ENCODE data around the gene ARHGEF38.

The ARHGEF38 gene, protein sequence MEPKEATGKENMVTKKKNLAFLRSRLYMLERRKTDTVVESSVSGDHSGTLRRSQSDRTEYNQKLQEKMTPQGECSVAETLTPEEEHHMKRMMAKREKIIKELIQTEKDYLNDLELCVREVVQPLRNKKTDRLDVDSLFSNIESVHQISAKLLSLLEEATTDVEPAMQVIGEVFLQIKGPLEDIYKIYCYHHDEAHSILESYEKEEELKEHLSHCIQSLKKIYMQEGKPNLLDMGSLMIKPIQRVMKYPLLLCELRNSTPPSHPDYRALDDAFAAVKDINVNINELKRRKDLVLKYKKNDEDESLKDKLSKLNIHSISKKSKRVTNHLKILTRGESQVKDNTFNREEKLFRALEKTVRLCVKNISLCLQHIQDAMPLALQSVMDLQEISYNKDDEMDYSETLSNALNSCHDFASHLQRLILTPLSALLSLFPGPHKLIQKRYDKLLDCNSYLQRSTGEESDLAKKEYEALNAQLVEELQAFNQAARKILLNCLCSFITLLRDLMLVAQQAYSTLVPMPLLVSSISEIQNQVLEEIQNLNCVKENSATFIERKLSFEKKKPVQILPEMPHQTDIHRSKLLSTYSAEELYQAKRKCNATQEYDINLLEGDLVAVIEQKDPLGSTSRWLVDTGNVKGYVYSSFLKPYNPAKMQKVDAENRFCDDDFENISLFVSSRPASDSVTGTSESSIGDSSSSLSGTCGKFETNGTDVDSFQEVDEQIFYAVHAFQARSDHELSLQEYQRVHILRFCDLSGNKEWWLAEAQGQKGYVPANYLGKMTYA

DNA sequence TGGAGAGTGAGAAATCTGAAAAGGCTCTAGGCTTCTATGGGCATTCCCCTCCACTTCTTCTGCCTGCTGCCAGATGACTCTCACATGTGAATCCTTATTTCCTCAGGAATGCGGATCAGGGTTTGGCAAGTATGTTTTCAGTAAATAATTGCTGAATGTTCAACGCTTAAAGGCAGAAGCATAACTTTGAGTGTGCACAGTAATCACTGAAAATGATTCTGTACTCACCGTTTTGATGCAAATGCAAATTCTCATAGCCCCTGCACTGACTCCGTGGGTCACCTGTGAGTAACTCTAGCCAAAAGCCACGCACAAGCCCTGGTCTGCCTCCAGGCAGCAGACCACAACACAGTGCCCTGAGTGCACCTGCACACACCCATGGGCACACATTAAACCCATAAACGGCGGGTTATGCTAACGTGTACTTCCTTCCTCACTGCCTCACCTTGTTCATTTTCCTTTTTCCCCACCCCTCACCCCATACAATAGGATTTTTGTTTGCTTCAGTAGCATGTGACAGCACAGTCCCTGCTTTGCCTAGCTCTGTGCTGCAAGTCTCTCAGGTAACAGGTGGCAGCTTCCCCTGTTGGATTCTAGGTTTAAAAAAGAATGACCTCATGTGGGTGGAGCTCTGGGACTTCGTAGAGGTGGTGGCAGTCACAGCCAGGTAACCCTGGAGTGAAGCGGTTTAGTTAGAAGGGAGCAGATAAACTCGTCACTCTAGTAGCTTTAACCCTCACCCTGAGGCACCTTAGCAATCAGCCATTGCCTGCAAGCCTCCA lies at the start of gene ARHGEF38:
ARHGEF38 (plus strand) TSS at position 656 of the 782 bp plus-strand sequence. CDS start 146 bp downstream, outside the sequence.
- in situ Hi-C loops (cut with HindIII; ENCODE audit: low sequenced_read_pairs), result no loop called here

- in situ Hi-C loops (cut with HindIII; ENCODE audit: low sequenced_read_pairs), result no loop called here
These were observed 48.9 kb upstream of the ARHGEF38 start for GRCh38 chr4:105503484-105503883.

DNA sequence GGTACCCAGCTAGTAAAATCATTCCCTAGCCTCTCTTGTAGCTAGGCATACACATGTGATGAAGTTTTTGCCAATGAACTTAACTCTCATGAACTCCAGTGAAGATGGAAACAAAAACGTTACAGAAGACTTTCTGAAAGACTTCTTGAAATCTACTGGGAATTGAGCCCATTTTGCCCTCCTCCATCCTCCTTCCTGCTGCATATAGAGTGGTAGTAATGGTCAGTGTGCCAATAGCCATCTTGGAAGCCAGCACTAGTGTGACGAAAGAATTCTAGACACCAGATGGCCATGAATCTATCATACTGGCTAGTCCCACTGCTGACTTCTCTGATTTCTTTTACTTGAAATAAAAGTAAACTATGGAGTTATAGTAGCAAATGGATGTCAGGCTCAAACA lies 47.7 kb upstream of the ARHGEF38 start:
- in situ Hi-C loops (cut with HindIII; ENCODE audit: low sequenced_read_pairs), result no loop called here

DNA sequence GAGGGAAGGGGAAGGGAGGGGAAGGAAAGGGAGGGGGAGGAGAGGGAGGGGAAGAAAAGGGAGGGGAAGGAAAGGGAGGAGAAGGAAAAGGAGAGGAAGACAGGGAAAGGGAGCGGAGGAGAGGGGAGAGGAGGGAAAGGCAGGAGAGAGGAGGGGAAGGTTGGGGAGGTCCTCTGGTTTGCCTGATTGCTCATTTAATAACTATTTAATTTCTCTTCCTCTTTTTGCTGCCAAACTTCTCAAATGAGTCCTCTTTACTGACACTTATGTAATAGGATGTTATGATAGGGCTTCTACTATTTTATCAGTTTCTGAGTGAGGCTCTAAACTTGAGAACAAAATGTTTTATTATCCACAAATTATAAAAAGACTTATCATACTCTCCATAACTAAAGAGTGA lies 43.1 kb upstream of the ARHGEF38 start:
- in situ Hi-C loops (cut with HindIII; ENCODE audit: low sequenced_read_pairs), result no loop called here

DNA sequence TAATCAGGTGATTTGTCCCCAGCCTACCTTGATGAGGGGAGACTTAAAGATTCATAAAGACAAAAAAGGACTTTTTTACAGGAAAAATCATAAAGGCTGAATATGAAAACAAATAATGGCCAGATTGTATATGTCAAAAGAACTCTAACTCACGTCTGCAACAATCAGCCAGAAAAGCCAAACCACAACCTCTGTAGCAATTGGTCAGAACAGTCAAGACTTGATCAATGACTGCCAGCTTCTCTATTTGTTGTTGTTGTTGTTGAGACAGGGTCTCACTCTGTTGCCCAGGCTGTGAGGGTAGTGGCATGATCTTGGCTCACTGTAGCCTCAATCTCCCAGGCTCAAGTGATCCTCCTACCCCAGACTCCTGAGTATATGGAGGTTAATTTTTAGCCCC lies 42.7 kb upstream of the ARHGEF38 start:
- in situ Hi-C loops (cut with HindIII; ENCODE audit: low sequenced_read_pairs), result no loop called here

DNA sequence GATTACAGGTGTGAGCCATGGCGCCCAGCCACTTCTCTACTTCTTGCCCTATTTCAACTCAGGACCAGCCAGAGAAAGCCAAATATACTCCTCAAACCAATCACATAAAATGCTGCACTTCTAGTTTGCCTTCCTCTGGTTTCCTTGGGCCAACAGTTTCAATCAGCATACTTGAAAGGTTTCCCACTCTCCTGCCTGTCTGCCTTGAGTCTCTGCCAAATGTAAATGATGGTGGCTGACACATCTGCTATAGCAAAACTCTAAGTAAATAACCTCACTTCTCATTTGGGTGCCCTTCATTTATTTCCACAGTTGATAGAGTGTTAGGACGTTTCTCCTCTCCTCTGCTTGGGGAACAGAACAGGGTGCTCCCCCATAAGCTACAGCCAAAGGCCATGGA lies 42.2 kb upstream of the ARHGEF38 start:
- in situ Hi-C loops (cut with HindIII; ENCODE audit: low sequenced_read_pairs), result no loop called here

GRCh38 chr4:105520819-105521790 lies 31.3 kb upstream of the ARHGEF38 start:
- in situ Hi-C loops (cut with HindIII; ENCODE audit: low sequenced_read_pairs), result no loop called here

DNA sequence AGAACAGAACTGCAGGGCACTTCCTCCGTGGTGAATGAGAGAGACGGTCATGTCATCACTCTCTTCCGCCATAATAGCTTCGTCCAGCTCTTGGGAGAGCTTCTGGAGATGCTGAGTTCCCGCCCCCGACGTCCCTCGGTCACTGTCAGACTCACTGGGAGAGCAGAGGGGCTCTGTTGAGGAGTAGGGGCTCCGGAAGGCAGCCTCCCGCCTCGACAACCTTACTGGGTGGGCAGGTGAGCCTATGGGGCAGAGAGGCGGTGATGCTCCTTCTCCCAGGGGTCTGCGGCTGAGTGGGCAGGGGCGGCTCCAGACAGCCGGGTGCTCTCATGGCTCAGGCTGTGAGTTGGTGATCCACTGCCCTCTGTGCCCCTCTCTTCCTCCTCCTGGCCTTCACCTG lies 25.8 kb upstream of the ARHGEF38 start:
- in situ Hi-C loops (cut with HindIII; ENCODE audit: low sequenced_read_pairs), result no loop called here

DNA sequence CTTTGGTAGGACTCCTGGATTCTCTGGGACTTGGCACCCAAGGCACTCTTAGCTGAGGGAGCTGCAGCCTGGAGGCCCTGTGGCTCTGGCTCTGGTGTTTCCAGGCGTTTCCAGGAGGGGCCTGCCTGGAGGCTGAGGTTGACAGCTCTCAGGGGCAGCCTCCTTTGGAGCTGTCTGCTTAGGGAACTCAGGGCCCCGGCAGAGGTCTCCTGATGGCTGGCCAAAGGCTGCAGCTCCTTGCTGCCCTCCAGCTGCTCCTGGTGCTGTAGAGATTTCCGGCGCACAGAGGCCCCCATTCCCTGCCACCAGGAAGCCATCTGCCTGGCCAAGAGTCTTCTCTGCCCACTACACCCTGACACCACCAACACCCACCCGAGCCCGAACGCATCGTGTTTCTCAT lies 25.3 kb upstream of the ARHGEF38 start:
- in situ Hi-C loops (cut with HindIII; ENCODE audit: low sequenced_read_pairs), result no loop called here

DNA sequence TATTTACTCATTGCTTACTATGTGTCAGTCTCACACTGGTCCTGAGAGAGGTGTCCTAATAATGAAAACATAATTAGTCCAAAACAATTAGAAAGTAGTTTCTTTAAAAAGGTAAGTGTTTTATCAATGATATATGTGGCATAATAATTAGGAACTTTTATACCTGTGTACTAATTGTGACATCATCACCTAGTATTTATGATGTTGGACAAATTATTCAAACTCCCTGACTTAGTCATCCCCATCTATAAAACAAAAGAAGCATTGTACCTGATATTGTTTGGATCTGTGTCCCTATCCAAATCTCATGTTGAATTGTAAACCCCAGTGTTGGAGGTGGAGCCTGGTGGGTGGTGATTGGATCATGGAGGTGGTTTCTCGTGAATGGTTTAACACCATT lies 15.8 kb upstream of the ARHGEF38 start:
- in situ Hi-C loops (cut with HindIII; ENCODE audit: low sequenced_read_pairs), result no loop called here

- in situ Hi-C loops (cut with HindIII; ENCODE audit: low sequenced_read_pairs), result no loop called here
These were observed 11.0 kb upstream of the ARHGEF38 start for GRCh38 chr4:105541420-105541819.

DNA sequence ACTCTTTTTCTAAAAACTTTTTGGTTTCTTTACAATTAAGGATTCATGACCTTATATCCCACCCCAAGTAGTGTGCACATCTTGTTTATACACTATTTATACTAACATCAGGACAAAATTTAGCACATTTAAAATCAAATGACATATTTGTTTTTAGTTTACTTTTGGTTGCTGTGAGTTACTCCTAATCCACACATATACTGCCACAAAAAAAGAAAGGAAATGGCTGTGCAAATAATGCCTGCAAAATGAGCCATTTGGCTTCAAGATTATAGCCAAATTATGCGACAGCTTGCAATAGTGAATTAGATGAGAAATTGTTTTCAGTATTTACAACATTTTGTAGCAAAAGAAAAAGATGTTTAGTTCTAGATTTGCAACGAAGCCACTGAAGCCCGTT lies 10.4 kb upstream of the ARHGEF38 start:
- in situ Hi-C loops (cut with HindIII; ENCODE audit: low sequenced_read_pairs), result no loop called here

- in situ Hi-C loops (cut with HindIII; ENCODE audit: low sequenced_read_pairs), result no loop called here
These were observed 9.1 kb upstream of the ARHGEF38 start for GRCh38 chr4:105543346-105543745.

DNA sequence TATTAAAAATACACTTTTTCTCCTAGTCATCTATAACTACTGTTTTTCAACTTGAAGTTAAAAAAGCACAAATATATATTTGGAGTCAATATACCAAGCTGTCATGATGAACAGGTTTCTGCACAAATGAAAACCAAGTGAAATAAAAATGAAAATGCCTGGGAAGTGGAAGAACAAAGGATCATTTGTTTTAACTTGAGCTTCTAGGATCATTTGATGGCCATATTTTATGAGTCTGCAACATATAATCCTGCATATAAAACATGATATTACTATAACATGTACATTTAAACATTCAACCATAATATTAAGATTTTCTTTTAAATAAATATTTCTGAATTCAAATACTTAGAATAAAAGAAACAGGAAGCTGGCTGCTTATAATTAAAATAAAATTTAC lies 8.5 kb upstream of the ARHGEF38 start:
- in situ Hi-C loops (cut with HindIII; ENCODE audit: low sequenced_read_pairs), result no loop called here

DNA sequence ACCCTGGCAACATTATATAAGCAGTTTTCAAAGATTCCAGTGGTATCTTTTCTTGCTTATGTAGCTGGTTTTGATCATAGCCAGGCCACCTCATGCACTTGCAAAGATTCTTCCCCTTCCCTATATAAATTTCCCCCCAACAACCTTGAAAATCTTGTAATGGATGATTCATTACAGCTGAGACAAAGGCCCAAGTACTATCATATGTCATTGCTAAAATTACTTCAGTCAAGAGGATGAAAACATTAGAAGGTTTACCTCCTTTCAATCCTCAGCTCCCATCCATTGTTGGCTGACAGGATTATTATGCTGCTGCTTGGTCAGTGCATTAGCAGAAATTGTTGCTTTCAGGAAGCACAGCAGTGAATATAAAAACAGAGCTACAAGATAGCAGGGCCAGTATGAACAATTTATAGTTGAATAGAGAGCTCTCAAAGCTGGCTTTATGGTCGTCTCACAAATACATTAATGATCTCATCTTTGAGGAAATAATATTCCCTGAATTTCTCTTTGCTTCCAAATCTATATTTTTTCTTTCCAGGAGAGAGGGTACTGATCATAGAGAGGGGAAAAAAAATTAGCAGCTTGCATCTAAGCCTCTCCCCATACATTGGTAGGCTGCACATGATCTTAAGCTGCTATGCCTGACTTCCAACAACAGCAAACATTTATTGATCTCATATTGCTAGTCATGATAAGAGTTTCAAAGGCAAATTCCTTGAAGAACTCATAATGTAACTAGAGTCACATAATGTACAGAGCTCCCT lies 7.7 kb upstream of the ARHGEF38 start:
- in situ Hi-C loops (cut with HindIII; ENCODE audit: low sequenced_read_pairs), result no loop called here

- in situ Hi-C loops (cut with HindIII; ENCODE audit: low sequenced_read_pairs), result no loop called here
These were observed 6.3 kb upstream of the ARHGEF38 start for GRCh38 chr4:105546086-105546485.

- in situ Hi-C loops (cut with HindIII; ENCODE audit: low sequenced_read_pairs), result no loop called here
These were observed 4.7 kb upstream of the ARHGEF38 start for GRCh38 chr4:105547769-105548168.

DNA sequence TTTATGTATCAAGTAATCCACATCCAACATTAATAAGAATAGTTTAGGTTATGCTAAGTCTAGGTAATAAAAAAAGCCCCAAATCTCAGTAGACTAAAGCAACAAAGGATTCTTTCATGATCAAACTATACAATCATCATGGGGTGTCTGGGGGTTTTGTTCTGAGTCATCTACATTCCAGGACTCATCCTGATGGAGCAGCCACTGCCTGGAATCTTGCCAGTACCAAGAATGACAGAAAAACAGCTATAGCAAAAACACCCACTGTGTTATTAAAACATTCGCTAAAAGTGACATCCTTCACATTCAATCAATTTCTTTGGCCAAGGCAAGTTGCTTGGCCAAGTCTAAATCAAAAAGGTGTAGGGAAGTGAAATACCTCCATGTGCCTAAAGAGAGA lies 3.9 kb upstream of the ARHGEF38 start:
- in situ Hi-C loops (cut with HindIII; ENCODE audit: low sequenced_read_pairs), result no loop called here

- in situ Hi-C loops (cut with HindIII; ENCODE audit: low sequenced_read_pairs), result no loop called here
These were observed 1.8 kb upstream of the ARHGEF38 start for GRCh38 chr4:105550641-105551040.

- in situ Hi-C loops (cut with HindIII; ENCODE audit: low sequenced_read_pairs), result no loop called here
These were observed 3.0 kb downstream of the ARHGEF38 start for GRCh38 chr4:105555409-105555808.
